Cerebellar cortex (tissue), 1 donor: ENCODE data around the gene NTM.

ENCODE experiments used
- DNase-seq: peaks from one replicate; pipeline ENCODE4 v3.0.0-alpha.2; 2015; ENCODE audit warnings: low spot score

NTM gene

DNA sequence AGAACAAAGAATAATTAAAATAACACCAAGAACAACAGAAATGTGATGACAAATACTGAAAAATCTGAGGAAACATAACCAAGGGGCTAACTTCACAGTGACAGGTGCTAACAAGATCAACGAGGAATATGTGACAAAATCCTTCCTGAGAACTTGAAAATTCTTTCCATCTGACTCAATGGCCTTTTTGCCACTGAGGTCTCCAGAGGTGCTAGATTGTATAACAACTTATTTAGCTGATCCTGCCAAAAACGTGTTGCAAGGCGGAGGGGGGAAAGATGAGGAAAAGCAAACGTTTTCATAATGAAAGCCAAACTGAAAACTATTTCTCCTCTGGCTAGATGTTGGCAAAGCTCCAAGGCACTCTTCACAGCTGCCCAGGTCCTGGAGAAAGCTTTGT is 364.5 kb downstream of the NTM start:
- DNase-seq: no peak

DNA sequence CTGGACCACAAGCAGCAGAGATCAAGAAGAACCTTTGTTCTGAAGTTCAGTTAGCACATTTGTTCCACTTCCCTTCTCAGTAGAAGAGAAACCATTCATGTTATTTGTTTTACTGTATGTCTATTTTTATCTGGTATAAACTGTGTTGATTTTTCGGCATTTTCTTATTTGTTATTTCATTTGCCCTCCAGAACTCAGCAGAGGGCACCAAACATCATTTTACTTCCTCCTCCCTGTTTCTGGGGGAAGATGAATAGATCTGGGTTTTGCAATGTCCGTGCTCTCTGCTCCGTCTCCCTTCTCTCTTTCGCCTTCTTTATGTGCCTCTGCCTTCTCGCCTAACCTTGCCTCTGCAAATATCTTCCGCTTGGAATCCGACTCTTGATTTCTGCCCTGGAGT is 366.9 kb downstream of the NTM start:
- DNase-seq: peak; percentile 68

DNA sequence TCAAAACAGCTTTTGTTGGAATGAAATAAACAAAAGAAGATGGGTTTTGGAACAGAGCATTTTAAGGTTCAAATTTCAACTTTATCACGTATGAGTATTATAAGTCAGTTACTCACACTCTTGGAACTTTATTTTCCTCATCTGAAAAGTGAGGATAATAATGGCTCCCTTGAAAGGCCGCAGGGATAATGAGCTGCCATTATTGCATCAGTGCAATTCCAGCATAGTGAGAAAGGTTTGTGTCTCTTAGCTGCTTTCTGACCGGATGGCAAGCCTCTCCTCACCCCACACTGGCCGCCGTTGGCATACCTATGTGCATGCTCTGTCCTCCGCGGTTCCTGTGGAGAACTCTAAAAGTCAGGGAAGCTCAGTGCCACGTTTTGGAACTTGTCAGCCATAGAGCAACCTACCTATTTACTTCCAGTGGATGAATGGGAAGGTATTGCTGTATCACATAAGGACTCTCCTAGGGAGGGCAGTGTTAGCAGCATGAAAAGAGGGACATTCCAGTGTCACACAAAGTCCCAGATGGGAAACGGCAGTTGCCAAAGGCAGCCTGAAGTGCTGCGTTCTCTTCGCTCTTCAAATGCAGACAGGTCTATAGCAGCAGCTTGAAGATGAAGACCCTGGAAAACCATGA is 368.9 kb downstream of the NTM start:
- DNase-seq: peak; percentile 95

DNA sequence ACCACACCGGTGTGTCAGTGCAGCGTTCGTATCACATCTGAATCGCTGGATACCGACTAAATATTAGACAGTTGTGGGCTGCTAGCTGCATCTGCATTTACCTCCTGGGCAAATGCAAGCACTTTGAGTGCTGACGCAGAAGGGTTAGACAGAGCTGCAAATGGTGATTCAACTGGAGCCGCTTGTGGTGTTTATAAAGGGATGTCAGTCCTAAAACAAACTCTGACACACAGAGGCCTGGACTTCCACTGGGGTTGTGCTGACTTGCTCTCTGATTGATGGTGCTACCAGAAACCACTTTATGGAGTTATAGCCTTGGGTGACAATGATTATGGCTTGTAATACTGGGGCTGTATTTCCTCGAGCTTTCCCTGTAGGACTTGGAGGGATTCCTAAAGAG is 374.4 kb downstream of the NTM start:
- DNase-seq: no peak

DNA sequence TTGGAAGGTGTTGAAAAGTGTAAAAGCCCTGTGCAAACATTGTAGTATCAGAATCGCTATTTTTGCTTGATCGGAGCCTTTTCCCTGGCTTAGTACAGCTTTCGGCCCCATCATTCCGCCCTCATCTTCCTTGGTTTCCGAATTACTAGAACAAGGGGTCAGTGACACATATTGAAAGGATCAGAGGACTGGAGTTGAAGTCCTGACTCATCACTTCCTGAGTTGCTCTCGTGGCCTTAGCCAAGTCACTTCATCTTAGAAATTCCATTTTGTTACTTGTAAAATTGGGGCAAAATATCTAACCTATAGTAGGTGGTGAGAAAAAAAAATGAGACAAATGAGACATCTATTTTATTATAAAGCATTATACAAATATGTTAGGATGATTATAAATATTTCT is 375.0 kb downstream of the NTM start:
- DNase-seq: no peak

DNA sequence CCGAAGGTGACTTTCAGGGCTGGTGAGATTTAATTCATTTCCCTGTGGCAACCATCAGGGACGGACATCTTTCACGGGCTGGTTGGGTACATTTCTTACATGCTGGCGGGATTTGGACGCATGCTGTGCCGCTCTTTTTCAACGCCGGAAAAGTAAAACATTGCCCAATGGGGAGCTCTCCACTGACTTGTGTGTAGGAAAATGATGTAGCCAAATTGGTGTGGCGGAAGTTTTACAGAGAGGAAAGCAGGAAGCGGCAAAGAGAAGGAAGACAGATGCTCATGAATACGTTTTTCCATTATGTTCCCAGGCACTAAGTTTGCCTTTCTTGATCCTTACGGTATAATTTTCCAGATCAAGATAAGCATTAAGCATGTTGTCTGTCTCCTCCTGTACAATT is 375.8 kb downstream of the NTM start:
- peak; percentile 66 for DNase-seq

DNA sequence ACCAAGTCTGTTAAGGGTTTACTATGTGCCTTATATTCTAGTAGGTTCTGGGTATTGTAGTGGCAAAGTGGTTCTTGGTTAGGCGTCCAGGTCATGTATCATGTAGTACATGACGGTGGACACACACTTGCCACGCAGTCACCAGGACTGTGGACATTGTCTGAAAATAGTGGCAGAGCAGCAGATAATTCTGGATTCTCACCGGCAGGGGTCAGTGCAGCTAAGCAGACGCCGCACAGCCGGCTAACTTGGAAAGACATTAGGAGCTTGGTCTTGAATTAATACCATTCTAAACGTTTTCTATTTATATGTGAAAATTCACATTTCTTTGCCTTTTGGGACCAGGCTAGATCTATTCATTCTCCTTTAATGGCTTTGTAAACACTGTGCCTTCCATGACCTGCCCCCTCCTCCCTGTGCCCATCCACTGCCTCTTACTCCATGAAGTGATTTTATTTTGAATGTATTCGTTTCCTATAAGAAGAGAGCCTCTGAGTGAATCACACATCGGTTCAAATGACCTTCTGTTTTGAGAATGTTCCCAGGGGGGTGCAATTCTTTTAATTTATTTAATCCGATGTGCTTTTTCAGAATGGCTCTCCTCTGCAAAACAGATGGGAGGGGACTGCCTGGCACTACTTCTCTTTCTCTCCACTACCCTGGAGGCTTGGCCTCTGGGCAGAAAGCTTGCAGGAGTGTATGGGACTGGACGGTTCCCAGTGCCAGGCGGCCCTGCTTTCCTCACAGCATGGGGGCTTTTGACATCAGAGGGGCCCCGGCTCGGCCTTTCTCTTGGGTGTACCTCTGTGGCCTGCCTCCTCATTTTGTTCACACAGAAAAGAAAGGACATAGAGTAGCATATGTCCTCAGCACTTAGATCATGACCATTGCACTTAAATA is 378.0 kb downstream of the NTM start:
- DNase-seq: peak; percentile 92

DNA sequence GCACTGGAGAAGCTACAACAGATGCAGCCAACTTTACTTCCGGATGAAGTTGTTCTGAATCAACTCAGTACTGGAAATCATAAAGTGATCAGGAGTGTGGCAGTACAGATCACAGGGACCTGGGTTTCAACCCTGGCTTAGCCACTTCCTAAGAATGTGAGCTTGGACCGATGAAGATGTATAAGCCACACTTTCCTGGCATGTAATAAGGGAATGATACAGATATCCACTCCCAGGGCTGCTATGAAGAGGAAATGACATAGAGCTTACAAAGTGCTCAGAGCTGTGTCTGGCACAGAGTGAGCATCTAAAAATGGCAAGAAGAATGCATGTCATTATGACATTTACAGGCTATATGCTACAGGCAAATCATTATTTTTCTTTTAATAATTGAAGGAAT is 378.7 kb downstream of the NTM start:
- DNase-seq: no peak

DNA sequence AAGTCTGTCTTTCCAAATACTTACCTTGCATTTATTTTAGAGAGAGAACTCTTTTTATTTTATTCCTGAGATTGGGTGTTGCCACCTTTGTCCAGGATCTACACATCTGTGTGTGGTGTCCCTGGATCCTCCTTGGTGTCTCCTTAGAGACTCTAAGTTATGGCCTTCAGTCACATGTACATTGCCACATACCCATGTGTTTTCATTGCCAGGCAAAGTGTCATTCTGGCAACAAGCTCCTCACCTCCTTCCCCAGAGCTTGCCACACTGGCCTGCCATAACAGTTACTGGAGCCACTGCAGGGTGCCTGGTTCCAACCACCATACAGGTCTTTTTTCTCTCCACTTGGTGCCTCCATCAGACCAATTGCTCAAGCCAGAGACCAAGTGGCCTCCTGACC is 379.7 kb downstream of the NTM start:
- DNase-seq: no peak

DNA sequence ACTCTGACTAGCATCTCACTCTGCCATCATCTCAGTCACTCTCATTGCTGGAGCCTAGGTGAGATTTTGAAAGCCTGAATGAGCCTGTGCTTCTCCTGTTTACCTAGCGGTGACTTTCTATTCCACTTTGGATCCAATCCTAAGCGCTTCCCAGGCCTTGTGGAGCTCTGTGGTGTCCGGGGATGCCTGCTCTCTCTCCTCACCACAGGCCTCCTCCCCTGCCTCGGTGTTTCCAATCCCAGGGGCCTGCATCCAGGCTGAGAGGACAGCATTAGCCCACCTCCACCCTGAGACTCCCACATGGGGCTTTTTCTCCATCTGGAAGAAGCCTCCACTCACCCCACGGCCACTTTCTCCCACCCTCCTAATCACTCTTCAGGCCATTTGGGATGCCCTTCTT is 380.3 kb downstream of the NTM start:
- DNase-seq: no peak

DNA sequence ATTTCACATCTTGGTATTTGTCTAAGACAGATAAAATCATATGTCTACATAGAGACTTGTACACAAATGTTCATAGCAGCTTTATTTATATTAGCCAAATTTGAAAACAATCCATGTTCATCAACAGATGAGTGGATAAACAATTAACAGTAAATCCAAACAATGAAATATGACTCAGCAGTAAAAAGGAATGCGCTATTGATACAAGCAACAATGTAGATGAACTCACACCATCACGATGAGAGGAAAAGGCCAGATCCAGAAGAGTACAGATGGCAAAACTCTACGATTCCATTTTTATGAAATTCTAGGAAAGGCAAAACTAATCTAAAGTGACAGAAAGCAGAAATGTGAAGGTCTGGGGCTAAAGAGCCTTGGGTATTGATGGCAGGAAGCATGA is 384.3 kb downstream of the NTM start:
- peak; percentile 5 for DNase-seq

DNA sequence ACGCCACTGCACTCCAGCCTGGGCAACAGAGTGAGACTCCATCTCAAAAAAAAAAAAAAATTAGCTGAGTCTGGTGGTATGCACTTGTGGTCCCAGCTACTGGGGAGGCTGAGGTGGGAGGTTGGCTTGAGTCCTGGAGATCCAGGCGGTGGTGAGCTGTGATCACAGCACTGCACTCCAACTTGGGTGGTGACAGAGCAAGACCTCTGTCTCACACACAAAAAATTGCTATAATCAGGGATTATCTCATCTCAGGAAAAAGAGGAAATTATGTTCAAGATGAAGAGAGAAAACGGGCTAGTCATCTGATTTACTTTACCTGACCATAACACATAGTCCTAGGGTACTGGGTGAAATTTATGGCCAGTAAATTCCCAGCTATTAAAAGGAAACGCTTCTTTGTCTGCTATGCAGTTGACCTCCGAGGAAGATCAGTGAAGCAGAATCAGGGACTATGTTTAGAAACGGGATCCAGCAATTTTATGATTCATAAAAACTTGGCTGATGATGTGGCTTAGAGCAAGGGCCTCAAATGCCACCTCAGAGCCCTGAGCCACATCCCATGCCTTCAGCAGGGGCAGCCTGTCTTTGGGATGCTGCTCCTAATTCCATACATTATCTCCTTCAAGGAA is 386.2 kb downstream of the NTM start:
- peak; percentile 6 for DNase-seq

DNA sequence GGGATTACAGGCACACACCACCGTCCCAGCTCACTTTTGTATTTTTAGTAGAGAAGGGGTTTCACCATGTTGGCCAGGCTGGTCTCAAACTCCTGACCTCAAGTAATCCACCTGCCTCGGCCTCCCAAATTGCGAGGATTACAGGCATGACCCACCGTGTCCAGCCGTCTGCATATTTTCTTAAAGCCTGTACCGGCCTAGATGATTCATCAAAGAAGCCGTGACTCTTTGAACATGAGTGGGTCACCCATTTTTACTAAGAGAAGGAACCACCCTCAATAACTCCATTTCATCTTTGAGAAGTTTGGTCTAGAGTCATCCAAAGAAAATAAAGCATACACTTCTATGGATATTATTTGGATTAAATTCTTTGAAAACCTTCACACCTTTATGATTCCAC is 388.3 kb downstream of the NTM start:
- DNase-seq: no peak

DNA sequence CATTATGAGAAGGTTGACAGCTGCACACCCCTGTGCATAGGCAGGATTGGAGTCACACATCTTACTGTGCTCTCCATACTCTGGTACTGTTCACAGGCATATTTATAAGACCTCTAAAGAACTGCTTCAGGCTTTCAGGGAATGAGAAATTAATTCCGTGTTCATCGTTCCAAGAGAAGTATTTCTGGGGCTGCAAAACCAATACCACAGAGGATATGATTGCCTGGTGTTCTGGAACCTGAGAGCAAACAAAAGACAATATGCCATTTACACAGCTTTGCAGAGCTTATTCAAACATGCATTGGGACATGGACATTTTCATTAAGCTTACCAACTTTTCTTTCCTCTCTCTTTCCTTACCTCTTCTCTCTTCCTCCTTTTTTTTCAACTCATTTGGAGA is 388.7 kb downstream of the NTM start:
- peak; percentile 6 for DNase-seq

DNA sequence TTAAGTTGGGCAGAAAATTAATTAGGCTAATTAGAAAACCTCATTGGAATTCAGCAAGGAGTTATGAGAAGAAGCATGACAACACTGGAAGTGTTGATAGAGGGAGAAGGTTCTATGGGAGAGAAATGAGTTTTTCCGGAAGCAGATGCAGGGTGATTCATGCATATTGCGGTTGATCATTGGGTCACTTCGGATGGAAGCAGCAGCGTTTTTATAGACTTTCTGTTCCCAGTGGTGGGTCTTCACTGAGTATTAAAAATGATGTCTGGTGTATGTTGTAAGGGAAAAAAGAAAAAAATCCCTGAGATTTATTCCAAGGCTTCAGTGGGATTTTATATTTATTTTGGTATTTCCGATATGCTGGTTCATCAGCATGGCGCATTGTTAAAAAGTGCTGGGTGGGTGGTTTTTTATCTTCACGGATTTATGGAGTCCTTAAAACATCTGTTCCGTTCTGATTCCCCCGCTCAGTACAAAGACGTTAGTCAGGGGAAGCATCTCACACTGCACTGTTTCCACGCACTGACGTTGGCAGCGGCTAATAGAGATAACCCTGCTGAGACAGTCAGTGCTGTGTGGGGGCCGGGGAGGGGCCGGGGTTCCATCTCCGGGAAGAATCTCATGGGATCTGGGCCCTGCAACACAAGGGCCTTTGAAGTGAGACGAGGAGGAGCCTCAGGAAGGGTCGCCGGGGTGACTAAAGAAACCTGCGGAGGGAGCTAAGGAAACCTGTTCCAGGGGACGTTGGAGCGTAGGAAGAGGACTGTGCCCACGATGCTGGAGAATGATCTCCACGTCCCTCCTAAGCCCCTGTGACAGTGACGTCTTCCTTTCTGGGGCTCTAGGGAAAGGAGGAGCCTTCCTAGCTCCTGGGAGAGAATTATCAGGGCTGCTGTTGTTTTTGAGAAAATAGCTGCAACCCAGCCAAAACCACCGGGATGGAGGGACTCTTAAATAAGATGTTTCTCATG is 390.0 kb downstream of the NTM start:
- DNase-seq: peak; percentile 8

DNA sequence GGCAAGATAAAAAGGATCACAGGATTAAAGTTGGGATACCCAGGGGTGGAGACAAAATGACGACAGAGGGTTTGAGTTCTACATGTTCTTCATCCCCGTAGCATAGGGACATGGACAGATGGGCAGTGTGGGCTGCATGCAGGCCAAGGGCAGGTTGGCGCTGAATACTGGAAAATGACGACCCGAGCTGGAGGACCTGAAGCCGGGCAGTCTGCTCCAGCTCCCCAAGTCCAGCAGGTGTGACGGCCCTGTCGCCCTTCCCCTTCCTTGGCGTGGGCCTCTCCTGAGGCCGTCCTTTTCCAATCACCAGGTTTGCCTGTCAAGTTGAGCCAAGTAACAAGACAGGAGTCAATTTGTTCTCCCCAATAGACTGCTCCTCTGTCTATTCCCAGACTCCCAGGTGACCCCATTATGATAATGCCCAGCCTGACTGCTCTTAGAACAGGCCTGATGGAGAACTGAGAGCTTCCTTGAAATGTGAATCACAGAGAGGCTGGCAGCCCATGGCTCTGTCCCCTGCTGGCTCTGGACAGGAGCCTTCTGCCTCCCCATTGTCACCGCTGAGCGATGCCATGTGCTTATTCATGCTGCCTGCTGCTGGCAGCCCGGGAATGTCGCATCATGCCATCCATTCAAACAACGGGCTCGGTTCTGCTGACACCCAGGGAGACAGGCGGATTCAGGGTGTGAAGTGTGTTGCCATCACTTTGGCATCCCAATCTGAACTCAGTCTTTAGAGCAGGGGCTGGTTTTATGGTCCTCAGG is 392.1 kb downstream of the NTM start:
- DNase-seq: peak; percentile 97

DNA sequence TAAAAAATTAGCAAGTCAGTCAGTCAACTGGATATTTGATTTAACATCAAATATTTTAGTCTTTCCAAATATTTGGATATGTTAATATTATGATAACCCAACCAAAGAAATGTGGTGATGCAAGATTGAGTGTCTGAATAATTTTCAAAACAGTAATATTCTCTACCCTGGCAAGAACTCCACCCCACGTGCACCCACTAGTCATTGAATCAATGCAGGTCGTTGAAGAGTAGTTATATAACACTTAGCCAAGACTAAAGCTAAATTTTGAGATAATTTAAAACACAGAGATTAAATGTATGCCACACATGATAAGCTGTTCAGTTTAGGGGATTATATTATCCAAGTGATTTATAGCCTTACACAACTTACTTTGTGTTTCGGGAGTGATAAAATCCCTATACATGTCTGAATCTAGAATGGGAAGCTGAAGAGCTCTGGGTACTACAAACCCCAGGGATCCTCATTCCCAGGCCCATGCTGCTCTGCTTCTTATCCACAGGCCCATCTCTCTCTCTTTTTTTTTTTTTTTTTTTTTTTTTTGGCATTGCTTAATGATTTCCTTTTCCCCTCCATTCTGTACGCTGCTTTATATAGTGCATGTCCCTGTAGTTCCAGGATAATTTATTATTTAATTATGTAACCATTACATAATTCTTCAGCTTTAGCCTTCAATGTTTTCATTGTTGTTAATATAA is 392.9 kb downstream of the NTM start:
- peak; percentile 73 for DNase-seq

DNA sequence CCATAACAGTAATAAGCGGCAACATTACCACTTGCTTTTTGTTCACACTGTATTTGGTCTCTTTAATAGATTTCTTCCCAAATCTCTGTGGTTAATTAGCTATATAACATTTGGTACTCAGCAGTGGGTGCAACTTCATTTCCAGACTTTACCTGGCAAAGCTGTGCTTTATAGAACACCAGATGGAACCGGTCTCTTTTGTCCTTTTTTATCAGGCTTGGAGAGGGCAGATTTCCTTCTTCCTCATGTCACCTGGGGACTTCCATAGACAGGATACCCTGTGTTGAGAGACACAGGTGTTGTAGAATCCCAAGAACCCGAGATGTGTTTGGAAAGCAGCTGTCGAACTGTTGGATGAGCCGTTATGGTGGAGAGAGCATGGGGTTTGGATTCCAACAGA is 393.7 kb downstream of the NTM start:
- peak; percentile 96 for DNase-seq

DNA sequence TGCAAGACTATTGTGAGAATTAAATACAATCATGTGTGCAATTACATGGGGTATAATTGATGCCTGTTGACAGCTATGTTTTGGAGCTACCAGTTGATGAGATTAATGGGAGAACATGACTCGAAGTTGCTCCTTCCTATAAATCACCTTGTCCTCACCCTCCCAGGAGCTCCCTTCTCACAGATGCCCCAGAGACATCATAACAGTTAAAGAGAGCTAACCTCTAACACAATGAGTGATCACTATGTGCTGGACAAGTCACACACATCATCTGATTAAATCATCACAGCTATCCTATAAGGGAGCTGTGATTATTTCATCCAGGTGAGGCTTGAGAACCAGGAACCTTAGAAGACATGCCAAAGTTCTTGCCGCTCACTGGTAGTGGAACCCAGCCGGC is 394.2 kb downstream of the NTM start:
- DNase-seq: no peak

DNA sequence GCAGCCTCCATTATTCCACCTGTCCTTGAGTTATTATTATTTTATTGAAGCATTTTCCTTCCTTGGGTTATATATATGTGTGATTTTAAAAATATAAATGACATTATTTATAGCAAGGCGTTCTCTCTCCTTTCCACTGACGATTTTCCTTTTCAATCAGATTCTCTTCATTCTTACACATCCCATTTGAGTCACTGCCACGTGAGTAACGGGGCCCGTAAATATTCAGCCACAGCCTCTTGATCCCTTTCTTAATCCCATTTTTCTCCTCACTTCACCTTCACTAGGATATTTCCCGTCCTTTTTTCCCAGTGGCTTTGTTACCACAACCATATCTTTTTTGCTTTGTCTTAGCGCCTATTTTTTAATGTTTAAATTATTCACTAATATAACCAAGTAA is 396.2 kb downstream of the NTM start:
- DNase-seq: no peak

DNA sequence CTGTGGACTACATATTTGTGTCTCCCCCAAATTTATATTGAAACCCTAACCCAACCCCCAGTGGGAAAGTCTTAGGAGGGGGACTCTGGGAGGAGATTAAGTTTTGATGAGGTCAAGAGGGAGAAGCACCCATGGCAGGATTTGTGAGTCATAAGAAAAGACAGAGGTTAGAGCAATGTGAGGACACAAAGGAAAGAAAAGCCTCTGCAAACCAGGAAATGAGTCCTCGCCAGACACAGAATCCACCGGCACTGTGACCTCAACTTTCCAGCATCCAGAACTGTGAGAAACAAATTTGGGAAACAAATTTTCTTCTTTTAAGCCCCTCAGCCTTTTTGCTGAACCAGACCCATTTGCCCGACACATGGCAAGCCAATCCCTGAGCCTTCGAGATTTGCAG is 397.0 kb downstream of the NTM start:
- DNase-seq: no peak
